Naive B cell (primary cell): ENCODE measurements around the gene SLC35E2B. TPM values are rescaled to one million over a fixed set of nuclear protein-coding genes. Genes with fewer than 3 reads are reported as not detected.

ENCODE experiments used
- polyA plus RNA-seq, 6 donors: library from polyadenylated mRNA; unstranded; fragments of 300-500 nt; fragmentation: Illumina TruSeq; gene quantifications; one replicate each; pipeline ENCODE4 v1.2.3, GENCODE V29; 2021; ENCODE audit warnings: low read depth in 6 of 6

Gene SLC35E2B
- polyA plus RNA-seq, 6 donors from 2014 or later, result 22.5 to 42.1 (median 33.4) TPM

Other genes with a start within 250 kb of the SLC35E2B start
- gene ATAD3C, start 243.1 kb downstream of the SLC35E2B start, polyA plus RNA-seq, result not detected
- gene ATAD3B, start 221.0 kb downstream of the SLC35E2B start, polyA plus RNA-seq, result 10 to 100 TPM in 1 of 6 donors, 1 to 10 TPM in 3, under 1 TPM in 2; 0.20 to 10.2 (median 2.9) TPM
- gene ATAD3A, start 180.6 kb downstream of the SLC35E2B start, polyA plus RNA-seq, result 10 to 100 TPM in 1 of 6 donors, 1 to 10 TPM in 5; 2.1 to 13.0 (median 5.8) TPM
- gene TMEM240, start 152.2 kb downstream of the SLC35E2B start, polyA plus RNA-seq, result not detected
- gene SSU72, start 117.9 kb downstream of the SLC35E2B start, polyA plus RNA-seq, result 100 to 1,000 TPM; 165 to 257 (median 213) TPM
- under 1 TPM in 3 of 6 donors, not detected in 3; 0.13 to 0.75 (median 0.19) TPM for gene FNDC10, start 92.7 kb downstream of the SLC35E2B start, polyA plus RNA-seq
- gene MIB2, start 77.3 kb downstream of the SLC35E2B start, polyA plus RNA-seq, result 10 to 100 TPM; 11.0 to 20.6 (median 13.1) TPM
- under 1 TPM in 4 of 6 donors, not detected in 2; 0.35 to 0.74 (median 0.53) TPM for gene MMP23B, start 60.6 kb downstream of the SLC35E2B start, polyA plus RNA-seq
- 10 to 100 TPM in 1 of 6 donors, 1 to 10 TPM in 5; 2.2 to 17.5 (median 8.4) TPM for gene CDK11B, start 33.8 kb downstream of the SLC35E2B start, polyA plus RNA-seq
- gene CDK11A, start 31.6 kb upstream of the SLC35E2B start, polyA plus RNA-seq, result 10 to 100 TPM; 11.9 to 24.1 (median 14.0) TPM
- gene NADK, start 85.7 kb upstream of the SLC35E2B start, polyA plus RNA-seq, result 10 to 100 TPM; 38.4 to 56.6 (median 44.5) TPM
- gene GNB1, start 198.3 kb upstream of the SLC35E2B start, polyA plus RNA-seq, result 100 to 1,000 TPM in 3 of 6 donors, 10 to 100 TPM in 3; 57.9 to 131 (median 92.3) TPM
- not detected for gene CALML6, start 222.5 kb upstream of the SLC35E2B start, polyA plus RNA-seq
- under 1 TPM in 2 of 6 donors, not detected in 4; 0.28 to 0.31 TPM for gene TMEM52, start 226.5 kb upstream of the SLC35E2B start, polyA plus RNA-seq